DMS153 treated with DMSO at 0.1 percent for 48 hours (cell line): ENCODE results near the gene TMCC1.

Experiments
- DNase-seq: peaks from one replicate; lab custom pipeline; 2025; ENCODE audit not compliant: unreplicated experiment; lab: John Stamatoyannopoulos, UW

The TMCC1 gene

GRCh38 chr3:129602309-129602708, 291.2 kb downstream of the TMCC1 start:
- DNase-seq: no peak

- no peak for DNase-seq
These were observed 291.8 kb downstream of the TMCC1 start for GRCh38 chr3:129601713-129602112.

DNA sequence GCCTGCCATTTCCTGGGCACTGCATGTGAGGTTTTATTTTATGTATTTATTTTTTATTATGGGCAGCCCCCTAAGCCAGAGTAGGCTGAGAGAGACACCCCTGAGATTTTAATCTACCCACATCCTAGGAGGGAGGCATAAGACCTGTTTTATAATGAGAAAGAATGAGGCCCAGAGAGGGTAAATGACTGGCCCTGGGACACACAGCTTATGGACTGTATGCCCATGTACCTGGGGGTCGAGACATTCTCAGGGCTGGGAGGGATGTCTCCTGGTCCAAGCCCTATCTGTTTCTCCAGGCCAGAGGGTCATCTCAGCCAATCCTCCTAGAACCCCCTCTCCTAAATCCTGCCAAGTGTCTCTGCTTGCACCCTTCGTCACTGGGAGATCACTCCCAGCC, 293.2 kb downstream of the TMCC1 start:
- DNase-seq: no peak

- no peak for DNase-seq
These were observed 293.9 kb downstream of the TMCC1 start for GRCh38 chr3:129599607-129600006.

- DNase-seq: no peak
These were observed 294.4 kb downstream of the TMCC1 start for GRCh38 chr3:129599073-129599472.

- DNase-seq: no peak
These were observed 295.0 kb downstream of the TMCC1 start for GRCh38 chr3:129598484-129598883.

- no peak for DNase-seq
These were observed 295.5 kb downstream of the TMCC1 start for GRCh38 chr3:129598000-129598381.
